HepG2 (cell line): ENCODE results near the gene FRAS1. TPM values are rescaled to one million over a fixed set of nuclear protein-coding genes. Genes with fewer than 3 reads are reported as not detected.

ENCODE experiments used
- ATF3 ChIP-seq: sonication (generic); formaldehyde crosslinking; IDR thresholded peaks from 2 replicates; pipeline ENCODE4 v1.4.0; 2020; ENCODE audit warnings: missing genetic modification reagents
- CEBPZ ChIP-seq: IDR thresholded peaks from 2 replicates; pipeline ENCODE4 v1.6.1; 2012; ENCODE audit warnings: low read length, improper control_type of control experiment
- FOXP1 ChIP-seq, 2 experiments: fragments of 450-650 bp in 1 of 2; IDR thresholded peaks; 2 replicates each; pipeline ENCODE4 v1.6.1; 2017 to 2018; ENCODE audit warnings: antibody characterized with exemption in 1 of 2
- GTF2F1 ChIP-seq: fragments of 150-350 bp; IDR thresholded peaks from 2 replicates; pipeline ENCODE4 v1.6.1; 2014; ENCODE audit warnings: low read length
- IRX3 ChIP-seq: sonication (generic); formaldehyde crosslinking; IDR thresholded peaks from 2 replicates; pipeline ENCODE4 v1.8.1; 2023; ENCODE audit warnings: mild to moderate bottlenecking, low read depth, missing genetic modification reagents, borderline replicate concordance
- KLF9 ChIP-seq: IDR thresholded peaks from 2 replicates; pipeline ENCODE4 v1.6.1; 2016; ENCODE audit warnings: low read depth
- MTF1 ChIP-seq: sonication (generic); formaldehyde crosslinking; IDR thresholded peaks from 2 replicates; pipeline ENCODE4 v1.5.0; 2020; ENCODE audit warnings: missing genetic modification reagents
- PAF1 ChIP-seq: IDR thresholded peaks from 2 replicates; pipeline ENCODE4 v1.6.1; 2016; ENCODE audit warnings: missing genetic modification reagents, missing compliant biosample characterization
- PCBP1 ChIP-seq: fragments of 200-400 bp; formaldehyde crosslinking; IDR thresholded peaks from 2 replicates; pipeline ENCODE4 v1.6.1; 2017; ENCODE audit warnings: mild to moderate bottlenecking, low read depth, low read length, borderline replicate concordance
- PRDM15 ChIP-seq: sonication (generic); formaldehyde crosslinking; IDR thresholded peaks from 2 replicates; pipeline ENCODE4 v1.4.0; 2020; ENCODE audit warnings: missing genetic modification reagents
- RBM22 ChIP-seq: fragments of 200-400 bp; formaldehyde crosslinking; optimal IDR thresholded peaks from 2 replicates; pipeline ENCODE3; 2017; ENCODE audit warnings: mild to moderate bottlenecking, low read length, moderate library complexity
- RNF219 ChIP-seq: sonication (generic); formaldehyde crosslinking; IDR thresholded peaks from 2 replicates; pipeline ENCODE4 v1.5.0; 2020; ENCODE audit warnings: mild to moderate bottlenecking, missing genetic modification reagents
- SNRNP70 ChIP-seq: fragments of 200-400 bp; formaldehyde crosslinking; IDR thresholded peaks from 2 replicates; pipeline ENCODE4 v1.6.1; 2017; ENCODE audit warnings: mild to moderate bottlenecking, low read depth, low read length, moderate library complexity
- SOX13 ChIP-seq, 3 experiments: fragments of 450-650 bp in 1 of 3; sonication (generic) in 1 of 3; formaldehyde crosslinking in 1 of 3; IDR thresholded peaks in 2 of 3; conservative IDR thresholded peaks in 1 of 3; 2 replicates each; pipeline versions ENCODE4 v1.5.0 to v1.6.1; 2016 to 2020; ENCODE audit warnings: antibody characterized with exemption in 1 of 3, mild to moderate bottlenecking in 1 of 3, missing compliant biosample characterization in 1 of 3, missing genetic modification reagents in 1 of 3, moderate library complexity in 1 of 3
- ZNF414 ChIP-seq: sonication (generic); formaldehyde crosslinking; IDR thresholded peaks from 2 replicates; pipeline ENCODE4 v1.5.0; 2020; ENCODE audit warnings: missing genetic modification reagents
- ZNF460 ChIP-seq: sonication (generic); formaldehyde crosslinking; IDR thresholded peaks from 2 replicates; pipeline ENCODE4 v1.5.1; 2020; ENCODE audit warnings: missing genetic modification reagents, mild to moderate bottlenecking, borderline replicate concordance
- ZNF510 ChIP-seq: sonication (generic); formaldehyde crosslinking; IDR thresholded peaks from 2 replicates; pipeline ENCODE4 v1.4.0; 2020; ENCODE audit warnings: low read depth, mild to moderate bottlenecking, missing genetic modification reagents
- ZNF775 ChIP-seq: sonication (generic); formaldehyde crosslinking; IDR thresholded peaks from 2 replicates; pipeline ENCODE4 v1.4.0; 2020; ENCODE audit warnings: missing genetic modification reagents, mild to moderate bottlenecking, moderate library complexity, borderline replicate concordance
- ZSCAN30 ChIP-seq: sonication (generic); formaldehyde crosslinking; IDR thresholded peaks from 2 replicates; pipeline ENCODE4 v1.5.0; 2020; ENCODE audit warnings: mild to moderate bottlenecking, missing genetic modification reagents
- polyA plus RNA-seq, 8 experiments: library from polyadenylated mRNA; depleted of rRNA in 3 of 8; stranded (reverse) in 7 of 8; unstranded in 1 of 8; fragments of >200 nt; fragmentation: Illumina TruSeq in 4 of 8; extraction: Trizol in 4 of 8; gene quantifications; 2 replicates each; pipeline versions ENCODE4 v1.2.1 to v1.2.3, GENCODE V29; 2011 to 2016; ENCODE audit warnings: low read depth in 4 of 8, missing spikeins in 1 of 8, mixed read lengths in 1 of 8; ENCODE audit not compliant: insufficient read depth in 1 of 8
- total RNA-seq, 5 experiments: library from RNA; depleted of rRNA; stranded (reverse); fragments of >200 nt; fragmentation: Illumina TruSeq; extraction: Trizol; gene quantifications; 2 replicates each; pipeline ENCODE4 v1.2.3, GENCODE V29; 2016; ENCODE audit warnings: low read depth in 1 of 5

FRAS1 gene
- total and polyA plus RNA-seq, 2 of the 13 experiments (the other 11 are each of a cell fraction or from before 2014, with no cell fraction given), result 22.5 to 31.6 TPM

GRCh38 chr4:78513411-78513975 is 456.4 kb downstream of the FRAS1 start (continued):
- TF ChIP-seq ZNF775 (CRISPR knock-in tag), result no peak
- TF ChIP-seq PRDM15, result no peak
- TF ChIP-seq SNRNP70, result no peak
- no peak for TF ChIP-seq ATF3 (CRISPR knock-in tag)
- no peak for TF ChIP-seq ZNF510 (CRISPR knock-in tag)
- no peak for TF ChIP-seq CEBPZ
- TF ChIP-seq MTF1 (CRISPR knock-in tag), result no peak
- TF ChIP-seq RBM22, result peak; percentile 70
- no peak for TF ChIP-seq FOXP1 (IDR thresholded peaks at IDR 0.05)
- TF ChIP-seq FOXP1 (CRISPR knock-in tag; IDR thresholded peaks at IDR 0.05), result peak; percentile 63; the same call in 1 of the 2 replicates
- no peak for TF ChIP-seq KLF9 (CRISPR knock-in tag)
- no peak for TF ChIP-seq ZSCAN30 (CRISPR knock-in tag)
- no peak for TF ChIP-seq ZNF460 (CRISPR knock-in tag)
- TF ChIP-seq IRX3, result no peak
- TF ChIP-seq GTF2F1, result no peak
- TF ChIP-seq RNF219, result no peak
- TF ChIP-seq ZNF414, result no peak
- TF ChIP-seq PAF1, result no peak
- no peak for TF ChIP-seq PCBP1
- TF ChIP-seq SOX13 (IDR thresholded peaks at IDR 0.05), result no peak
- peak in 1 of 2 experiments; percentile 78; a peak in 2 of 4 replicates for TF ChIP-seq SOX13 (CRISPR knock-in tag; conservative IDR thresholded peaks at IDR 0.05 in 1 of 2, IDR thresholded peaks at IDR 0.05 in 1 of 2)
